SH-SY5Y (cell line): ENCODE data around the gene ZNF654.

Experiments used
- GATA2 ChIP-seq: IDR thresholded peaks from 2 replicates; pipeline ENCODE4 v1.6.1; 2011; ENCODE audit warnings: mild to moderate bottlenecking, low read depth, low read length
- GATA3 ChIP-seq: IDR thresholded peaks from 2 replicates; pipeline ENCODE4 v1.6.1; 2011; ENCODE audit warnings: low read depth, mild to moderate bottlenecking, low read length, moderate library complexity

GRCh38 chr3:88034491-88035275 is 24.4 kb upstream of the ZNF654 start:
- TF ChIP-seq GATA3 (no peak), GATA2 (no peak)
